Measurements from ENCODE around the gene NME3.

- TF ChIP-seq CTCF (IDR thresholded peaks at IDR 0.05) (no peak), POLR2AphosphoS5 (IDR thresholded peaks at IDR 0.05) (no peak), POLR2A (IDR thresholded peaks at IDR 0.05) (no peak), EP300 (IDR thresholded peaks at IDR 0.05) (no peak)
These were observed 38.0 kb upstream of the NME3 start for GRCh38 chr16:1809281-1809801.
